ENCODE data around the gene DLGAP4.
A peak's percentile ranks its signal among the peaks of the same experiment; 100 is the strongest.

DLGAP4 gene

GRCh38 chr20:36481380-36482043 is 175.4 kb downstream of the DLGAP4 start:
- no peak for DNase-seq

DNA sequence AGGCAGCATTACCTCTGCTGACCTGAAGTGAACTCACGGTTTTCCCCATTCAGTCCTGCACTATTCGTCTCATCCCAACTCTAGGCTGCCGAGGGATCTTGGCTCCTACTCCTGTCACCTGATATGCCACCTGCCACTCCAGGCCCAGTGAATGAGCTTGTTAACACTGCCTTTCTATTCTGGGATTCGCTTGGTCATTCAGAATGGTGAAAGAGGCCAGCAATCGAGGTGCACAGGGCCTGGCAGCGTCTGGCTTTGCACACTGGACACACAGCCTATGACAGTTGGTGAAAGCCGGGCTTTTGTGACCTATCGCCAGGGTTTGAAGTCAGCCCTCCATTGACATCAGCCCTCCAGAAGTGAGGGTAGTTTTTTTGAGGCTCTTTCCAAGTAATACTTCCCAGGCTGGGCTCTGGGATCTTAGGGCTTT is 175.9 kb downstream of the DLGAP4 start:
- no peak for DNase-seq

- no peak for DNase-seq
Measured at GRCh38 chr20:36483209-36483918, 177.2 kb downstream of the DLGAP4 start.

- no peak for DNase-seq
Measured at GRCh38 chr20:36483919-36484808, 178.0 kb downstream of the DLGAP4 start.

GRCh38 chr20:36485286-36485685 is 179.1 kb downstream of the DLGAP4 start:
- DNase-seq, result no peak

DNA sequence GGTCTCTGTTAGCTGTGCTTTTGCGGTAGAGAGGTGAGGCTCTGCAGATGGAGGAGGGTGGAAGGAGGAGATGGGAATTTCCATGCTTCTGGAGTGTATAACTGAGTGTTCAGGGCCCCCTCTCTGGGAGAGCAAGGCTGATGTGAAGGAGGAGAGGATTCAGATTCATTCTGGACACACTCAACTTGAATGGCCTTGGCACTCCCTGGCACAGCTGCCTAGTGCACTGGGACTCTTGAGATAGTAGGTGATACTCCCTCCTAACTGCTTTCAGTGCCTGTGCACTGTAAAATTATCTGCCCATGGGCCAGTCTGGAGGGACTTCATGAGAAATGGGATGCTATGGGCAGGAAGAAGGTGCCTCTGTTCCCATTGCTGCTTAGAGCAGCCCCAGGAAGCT is 180.9 kb downstream of the DLGAP4 start:
- no peak for DNase-seq

GRCh38 chr20:36490191-36490590 is 184.1 kb downstream of the DLGAP4 start:
- DNase-seq, result no peak

DNA sequence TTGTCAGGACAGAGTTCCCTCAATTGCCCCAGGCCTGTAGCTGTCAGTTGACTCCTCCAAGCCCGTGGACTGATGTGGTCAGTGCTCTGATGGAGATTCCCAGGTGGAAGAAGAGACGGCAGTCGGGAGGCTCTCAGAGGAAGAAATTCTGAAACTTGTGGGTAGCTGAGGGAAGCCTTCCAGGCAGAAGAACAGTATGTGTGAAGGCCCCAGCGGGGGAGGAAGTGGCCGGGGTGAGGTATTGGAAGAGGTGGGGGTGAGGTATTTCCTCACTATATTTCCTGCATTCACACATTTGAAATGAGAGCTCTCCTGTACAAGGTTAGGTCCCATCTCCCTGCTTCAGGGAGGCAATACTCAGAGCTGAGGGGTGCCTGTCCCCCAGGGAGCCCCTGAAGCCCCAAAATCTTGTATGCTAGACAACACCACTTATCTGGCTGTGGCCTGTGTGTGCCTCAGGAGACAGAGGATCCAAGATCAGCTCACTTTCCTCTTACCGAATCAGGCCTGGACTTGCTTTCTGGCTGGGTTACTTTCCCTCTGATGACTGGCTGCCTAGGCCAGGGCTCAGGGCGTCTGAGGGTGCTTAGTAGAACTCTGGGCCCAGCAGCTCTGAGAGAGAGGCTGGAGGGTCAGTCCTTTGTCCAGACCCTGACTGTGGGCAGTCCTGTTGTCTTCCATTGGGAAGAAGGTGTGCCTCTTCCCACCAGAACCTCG is 185.9 kb downstream of the DLGAP4 start:
- DNase-seq, result peak; percentile 73 to 81

GRCh38 chr20:36493051-36493800 is 187.1 kb downstream of the DLGAP4 start:
- DNase-seq, result peak; percentile 16 to 33

- no peak for DNase-seq
Measured at GRCh38 chr20:36493801-36494114, 187.6 kb downstream of the DLGAP4 start.

- no peak for DNase-seq
Measured at GRCh38 chr20:36496707-36497669, 190.8 kb downstream of the DLGAP4 start.

- no peak for DNase-seq
Measured at GRCh38 chr20:36497856-36498255, 191.7 kb downstream of the DLGAP4 start.

GRCh38 chr20:36498386-36499179 is 192.4 kb downstream of the DLGAP4 start:
- DNase-seq, result no peak

GRCh38 chr20:36499211-36499610 is 193.1 kb downstream of the DLGAP4 start:
- DNase-seq, result no peak

DNA sequence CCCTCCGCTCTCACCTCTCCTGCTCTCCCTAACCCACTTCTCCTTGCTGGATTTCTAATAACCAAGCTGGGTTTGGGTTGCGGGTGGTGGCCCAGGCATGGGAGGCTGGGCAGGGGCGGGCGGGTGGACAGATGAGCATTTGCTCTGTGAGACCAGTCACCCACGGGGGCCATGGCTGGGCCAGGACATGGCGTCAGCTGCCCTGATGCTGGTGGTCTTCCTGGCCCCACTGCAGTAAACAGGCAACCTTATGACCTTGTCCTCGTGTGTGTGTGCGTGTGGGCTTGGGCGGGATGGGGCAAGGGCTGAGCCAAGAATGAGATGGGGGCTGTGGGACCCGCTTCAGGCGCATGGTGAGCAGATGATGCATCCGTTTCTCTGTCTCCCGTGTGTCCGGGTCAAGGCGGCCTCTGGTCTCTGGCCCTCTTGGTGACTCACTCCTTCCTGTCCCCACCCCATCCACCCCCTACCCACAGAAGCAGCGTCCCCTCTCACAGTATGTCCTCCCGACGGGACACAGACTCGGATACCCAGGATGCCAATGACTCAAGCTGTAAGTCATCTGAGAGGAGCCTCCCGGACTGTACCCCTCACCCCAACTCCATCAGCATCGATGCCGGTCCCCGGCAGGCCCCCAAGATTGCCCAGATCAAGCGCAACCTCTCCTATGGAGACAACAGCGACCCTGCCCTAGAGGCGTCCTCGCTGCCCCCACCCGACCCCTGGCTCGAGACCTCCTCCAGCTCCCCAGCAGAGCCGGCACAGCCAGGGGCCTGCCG is 193.8 kb downstream of the DLGAP4 start:
- DNase-seq, result no peak

DNA sequence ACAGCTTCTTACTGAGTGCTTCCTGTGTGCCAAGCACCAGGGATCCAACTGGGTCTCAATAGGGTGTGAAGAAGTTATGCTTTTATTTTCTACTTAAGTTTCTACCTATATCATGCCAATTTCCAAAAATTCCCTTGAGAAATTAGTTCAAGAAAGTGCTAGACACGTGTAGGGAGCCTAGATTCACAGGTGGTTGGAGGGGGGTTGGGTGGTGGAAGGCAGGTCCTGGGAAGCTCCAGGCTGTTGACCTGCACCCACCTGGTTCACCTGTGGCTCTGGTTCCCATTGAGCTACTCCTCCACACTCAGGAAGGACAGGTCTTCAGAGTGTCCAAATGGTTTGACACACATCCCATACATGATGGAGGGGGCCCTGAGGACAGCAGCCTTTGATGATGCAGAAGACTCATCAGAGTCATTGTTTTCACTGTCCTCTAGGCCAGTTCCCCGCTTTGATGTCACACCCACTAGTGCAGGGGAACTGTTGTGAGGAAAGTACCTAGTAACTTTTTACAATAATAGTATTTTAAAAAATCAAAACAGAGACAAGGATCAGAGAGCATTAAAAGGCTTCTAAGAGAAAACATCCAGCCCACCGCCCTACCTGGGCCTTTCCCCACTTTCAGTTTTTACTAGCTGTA is 195.3 kb downstream of the DLGAP4 start:
- DNase-seq, result no peak

GRCh38 chr20:36504295-36504694 is 198.2 kb downstream of the DLGAP4 start:
- no peak for DNase-seq

GRCh38 chr20:36506253-36506652 is 200.1 kb downstream of the DLGAP4 start:
- peak in 1 of 2 experiments; percentile 43 for DNase-seq

DNA sequence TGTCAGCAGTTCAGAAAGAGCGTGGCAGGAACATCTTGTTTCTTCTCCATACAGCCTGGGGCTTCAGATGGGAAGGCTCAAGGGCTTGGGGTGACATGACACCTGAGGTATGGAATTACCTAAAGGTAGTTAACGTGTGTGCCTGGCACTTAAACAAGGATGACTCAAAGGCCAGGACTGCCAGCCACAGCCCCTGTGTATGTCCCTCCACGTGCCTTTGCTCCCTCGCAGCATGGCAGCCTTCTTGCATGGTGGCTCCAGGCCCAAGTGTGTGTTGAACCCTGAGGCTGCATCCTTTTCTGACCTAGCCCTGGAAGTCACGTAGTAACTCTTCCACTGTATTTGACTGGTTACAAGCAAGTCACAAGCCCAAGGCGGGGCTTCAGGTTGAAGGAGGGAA is 201.6 kb downstream of the DLGAP4 start:
- no peak for DNase-seq
